Mucosa of rectum (tissue), 2 donors: ENCODE data around the gene MYO3B.
A peak's percentile ranks its signal among the peaks of the same experiment; 100 is the strongest.

Experiments used
- H3K27ac ChIP-seq, 2 donors: one replicate each; pipeline ENCODE4 v1.7.0; 2013; ENCODE audit warnings: inconsistent platforms in 2 of 2, low read depth in 2 of 2, low read length in 2 of 2
- H3K27me3 ChIP-seq, 2 donors: one replicate each; pipeline ENCODE4 v1.7.0; 2013; ENCODE audit warnings: low read length in 2 of 2; ENCODE audit not compliant: control insufficient read depth in 2 of 2, insufficient read depth in 2 of 2
- H3K36me3 ChIP-seq, 2 donors: one replicate each; pipeline ENCODE4 v1.7.0; 2013; ENCODE audit warnings: low read length in 2 of 2; ENCODE audit not compliant: control insufficient read depth in 2 of 2, insufficient read depth in 2 of 2
- H3K4me1 ChIP-seq, 2 donors: one replicate each; pipeline ENCODE4 v1.7.0; 2013; ENCODE audit warnings: low read length in 2 of 2, mild to moderate bottlenecking in 1 of 2; ENCODE audit not compliant: control insufficient read depth in 2 of 2, insufficient read depth in 2 of 2
- H3K4me3 ChIP-seq, 2 donors: one replicate each; pipeline ENCODE4 v1.7.0; 2013; ENCODE audit warnings: low read length in 2 of 2
- H3K9ac ChIP-seq, 2 donors: one replicate each; pipeline ENCODE4 v1.7.0; 2013; ENCODE audit warnings: low read length in 2 of 2, low read depth in 1 of 2, mild to moderate bottlenecking in 1 of 2
- H3K9me3 ChIP-seq, 2 donors: one replicate each; pipeline ENCODE4 v1.7.0; 2013; ENCODE audit warnings: low read length in 2 of 2; ENCODE audit not compliant: control insufficient read depth in 2 of 2
- donor health status: healthy.
- donor health status: Normal muscosa, but diverticular disease.

Gene MYO3B

GRCh38 chr2:170524828-170525565 is 347.1 kb downstream of the MYO3B start:
- Histone ChIP-seq H3K27ac (no peak overlapping the region), H3K9me3 (no peaks in the 10 kb centered on the region)

GRCh38 chr2:170525566-170525900 is 347.6 kb downstream of the MYO3B start:
- Histone ChIP-seq H3K27me3 (no peaks in the 10 kb centered on the region), H3K9me3 (no peaks in the 10 kb centered on the region), H3K27ac (no peak overlapping the region)

More at GRCh38 chr2:170524828-170525565, 347.1 kb downstream of the MYO3B start:
- no peaks in the 10 kb centered on the region for H3K36me3 ChIP-seq
- peaks cover 0 to 4% of the 10 kb centered on the region in 2 donors for H3K4me1 ChIP-seq
- no peak overlapping the region for H3K9ac ChIP-seq
- no peak overlapping the region for H3K4me3 ChIP-seq
- no peaks in the 10 kb centered on the region for H3K27me3 ChIP-seq

GRCh38 chr2:170530284-170530745 is 352.4 kb downstream of the MYO3B start:
- H3K4me1 ChIP-seq, result peaks cover 4 to 5% of the 10 kb centered on the region in 2 donors
- H3K4me3 ChIP-seq, result no peak overlapping the region
- no peaks in the 10 kb centered on the region for H3K36me3 ChIP-seq
- no peak overlapping the region for H3K9ac ChIP-seq
- H3K27ac ChIP-seq, result peak overlapping the region in 1 of 2 donors; percentile 21
- no peaks in the 10 kb centered on the region for H3K27me3 ChIP-seq
- no peaks in the 10 kb centered on the region for H3K9me3 ChIP-seq

More at GRCh38 chr2:170525566-170525900, 347.6 kb downstream of the MYO3B start:
- no peak overlapping the region for H3K4me3 ChIP-seq
- no peak overlapping the region for H3K9ac ChIP-seq
- H3K4me1 ChIP-seq, result peaks cover 3 to 6% of the 10 kb centered on the region in 2 donors
- no peaks in the 10 kb centered on the region for H3K36me3 ChIP-seq

- H3K4me3 ChIP-seq, result no peak overlapping the region
- peaks cover 4 to 5% of the 10 kb centered on the region in 2 donors for H3K4me1 ChIP-seq
- no peak overlapping the region for H3K9ac ChIP-seq
- no peaks in the 10 kb centered on the region for H3K9me3 ChIP-seq
- H3K27ac ChIP-seq, result peak overlapping the region in 1 of 2 donors; percentile 21
- no peaks in the 10 kb centered on the region for H3K27me3 ChIP-seq
- no peaks in the 10 kb centered on the region for H3K36me3 ChIP-seq
Measured at GRCh38 chr2:170530803-170531564, 353.0 kb downstream of the MYO3B start.

GRCh38 chr2:170531876-170532275 is 353.9 kb downstream of the MYO3B start:
- Histone ChIP-seq H3K9me3 (no peaks in the 10 kb centered on the region), H3K36me3 (no peaks in the 10 kb centered on the region), H3K27ac (no peak overlapping the region), H3K4me1 (peaks cover 4 to 5% of the 10 kb centered on the region in 2 donors), H3K27me3 (no peaks in the 10 kb centered on the region), H3K9ac (no peak overlapping the region), H3K4me3 (no peak overlapping the region)

- H3K9ac ChIP-seq, result no peak overlapping the region
- no peak overlapping the region for H3K27ac ChIP-seq
- no peak overlapping the region for H3K4me3 ChIP-seq
- H3K4me1 ChIP-seq, result peaks cover 4 to 5% of the 10 kb centered on the region in 2 donors
- H3K9me3 ChIP-seq, result no peaks in the 10 kb centered on the region
- no peaks in the 10 kb centered on the region for H3K27me3 ChIP-seq
- no peaks in the 10 kb centered on the region for H3K36me3 ChIP-seq
Measured at GRCh38 chr2:170533156-170533555, 355.2 kb downstream of the MYO3B start.

- no peak overlapping the region for H3K9ac ChIP-seq
- no peak overlapping the region for H3K27ac ChIP-seq
- no peaks in the 10 kb centered on the region for H3K9me3 ChIP-seq
- peaks cover 0 to 1% of the 10 kb centered on the region in 2 donors for H3K4me1 ChIP-seq
- H3K27me3 ChIP-seq, result no peaks in the 10 kb centered on the region
- H3K36me3 ChIP-seq, result no peaks in the 10 kb centered on the region
- no peak overlapping the region for H3K4me3 ChIP-seq
Measured at GRCh38 chr2:170535552-170535951, 357.6 kb downstream of the MYO3B start.

GRCh38 chr2:170544817-170545216 is 366.9 kb downstream of the MYO3B start:
- Histone ChIP-seq H3K4me1 (no peaks in the 10 kb centered on the region), H3K36me3 (no peaks in the 10 kb centered on the region), H3K9ac (no peak overlapping the region), H3K9me3 (no peaks in the 10 kb centered on the region), H3K27ac (no peak overlapping the region), H3K27me3 (no peaks in the 10 kb centered on the region), H3K4me3 (no peak overlapping the region)

GRCh38 chr2:170548304-170548703 is 370.4 kb downstream of the MYO3B start:
- H3K36me3 ChIP-seq, result no peaks in the 10 kb centered on the region
- H3K27me3 ChIP-seq, result no peaks in the 10 kb centered on the region
- H3K27ac ChIP-seq, result no peak overlapping the region
- H3K9me3 ChIP-seq, result no peaks in the 10 kb centered on the region
- H3K9ac ChIP-seq, result no peak overlapping the region
- H3K4me3 ChIP-seq, result no peak overlapping the region
- no peaks in the 10 kb centered on the region for H3K4me1 ChIP-seq

- Histone ChIP-seq H3K9ac (no peak overlapping the region), H3K36me3 (no peaks in the 10 kb centered on the region), H3K27ac (no peak overlapping the region), H3K4me3 (no peak overlapping the region), H3K27me3 (no peaks in the 10 kb centered on the region), H3K9me3 (no peaks in the 10 kb centered on the region), H3K4me1 (no peaks in the 10 kb centered on the region)
Measured at GRCh38 chr2:170550501-170550900, 372.6 kb downstream of the MYO3B start.
